SK-N-SH treated with all-trans-retinoic acid at 6 μM for 48 hours (cell line): ENCODE measurements around the gene SYNGR3.

ENCODE experiments used
- ATAC-seq: fragments of 200-7000 bp; cut with Tn5 transposase; 3 replicates; pipeline ENCODE4 v1.9.1; 2020; ENCODE audit warnings: mild to moderate bottlenecking, moderate library complexity
- ARNTL ChIP-seq: fragments of 450-650 bp; formaldehyde crosslinking; IDR thresholded peaks from 2 replicates; pipeline ENCODE4 v1.5.0; 2020; ENCODE audit warnings: low read depth, mild to moderate bottlenecking, moderate library complexity, borderline replicate concordance
- BACH2 ChIP-seq: fragments of 250-450 bp; sonication (Bioruptor Pico); IDR thresholded peaks from 2 replicates; pipeline ENCODE4 v1.9.0; 2021; ENCODE audit warnings: mild to moderate bottlenecking, borderline replicate concordance
- CSDC2 ChIP-seq: fragments of 250-450 bp; sonication (Bioruptor Pico); IDR thresholded peaks from 2 replicates; pipeline ENCODE4 v1.5.0; 2020; ENCODE audit warnings: mild to moderate bottlenecking, moderate library complexity
- ESRRG ChIP-seq: fragments of 250-450 bp; sonication (Bioruptor Pico); IDR thresholded peaks from 2 replicates; pipeline ENCODE4 v1.6.1; 2021; ENCODE audit warnings: mild to moderate bottlenecking
- GLIS3 ChIP-seq: fragments of 250-450 bp; sonication (Bioruptor Pico); IDR thresholded peaks from 2 replicates; pipeline ENCODE4 v1.5.0; 2020; ENCODE audit warnings: mild to moderate bottlenecking, moderate library complexity
- ISL1 ChIP-seq: fragments of 250-450 bp; sonication (Bioruptor Pico); IDR thresholded peaks from 2 replicates; pipeline ENCODE4 v2.1.2; 2022; ENCODE audit warnings: mild to moderate bottlenecking, moderate library complexity
- PPARA ChIP-seq: fragments of 250-450 bp; sonication (Bioruptor Pico); IDR thresholded peaks from 2 replicates; pipeline ENCODE4 v1.5.0; 2020; ENCODE audit warnings: mild to moderate bottlenecking, borderline replicate concordance
- RARB ChIP-seq: fragments of 250-450 bp; sonication (Bioruptor Pico); IDR thresholded peaks from 2 replicates; pipeline ENCODE4 v1.8.0; 2021; ENCODE audit warnings: mild to moderate bottlenecking, moderate library complexity
- SNAI2 ChIP-seq: fragments of 250-450 bp; sonication (Bioruptor Pico); IDR thresholded peaks from 2 replicates; pipeline ENCODE4 v1.5.0; 2020; ENCODE audit warnings: mild to moderate bottlenecking, moderate library complexity
- TOX ChIP-seq: fragments of 250-450 bp; sonication (Bioruptor Pico); IDR thresholded peaks from 2 replicates; pipeline ENCODE4 v1.8.0; 2021; ENCODE audit warnings: mild to moderate bottlenecking, moderate library complexity, borderline replicate concordance
- ZC3H10 ChIP-seq: fragments of 250-450 bp; sonication (Bioruptor Pico); IDR thresholded peaks from 2 replicates; pipeline ENCODE4 v1.5.1; 2021; ENCODE audit warnings: mild to moderate bottlenecking, moderate library complexity
- ZFP3 ChIP-seq: fragments of 250-450 bp; sonication (Bioruptor Pico); IDR thresholded peaks from 2 replicates; pipeline ENCODE4 v1.5.0; 2020; ENCODE audit warnings: mild to moderate bottlenecking, moderate library complexity
- ZFP30 ChIP-seq: fragments of 450-650 bp; formaldehyde crosslinking; IDR thresholded peaks from 2 replicates; pipeline ENCODE4 v1.5.0; 2022; ENCODE audit warnings: mild to moderate bottlenecking, moderate library complexity
- ZNF565 ChIP-seq: fragments of 450-650 bp; formaldehyde crosslinking; conservative IDR thresholded peaks from 2 replicates; pipeline ENCODE4 v1.5.0; 2020; ENCODE audit warnings: low read depth, mild to moderate bottlenecking, moderate library complexity
- ZNF70 ChIP-seq: fragments of 450-650 bp; formaldehyde crosslinking; IDR thresholded peaks from 2 replicates; pipeline ENCODE4 v1.5.0; 2020; ENCODE audit warnings: mild to moderate bottlenecking, moderate library complexity
- ZNF8 ChIP-seq: fragments of 450-650 bp; formaldehyde crosslinking; IDR thresholded peaks from 2 replicates; pipeline ENCODE4 v1.5.0; 2020; ENCODE audit warnings: mild to moderate bottlenecking, moderate library complexity
- TF ChIP-seq, protein P1 (sequence below): fragments of 250-450 bp; sonication (Bioruptor Pico); IDR thresholded peaks from 2 replicates; pipeline ENCODE4 v1.5.1; 2021; ENCODE audit warnings: mild to moderate bottlenecking, moderate library complexity
- TF ChIP-seq, protein P2 (sequence below): fragments of 250-450 bp; sonication (Bioruptor Pico); IDR thresholded peaks from 2 replicates; pipeline ENCODE4 v1.5.1; 2020; ENCODE audit warnings: low read depth, mild to moderate bottlenecking, moderate library complexity
- TF ChIP-seq, protein P3 (sequence below): fragments of 250-450 bp; sonication (Bioruptor Pico); IDR thresholded peaks from 2 replicates; pipeline ENCODE4 v1.5.0; 2020; ENCODE audit warnings: mild to moderate bottlenecking, moderate library complexity
- TF ChIP-seq, protein P4 (sequence below): fragments of 250-450 bp; sonication (Bioruptor Pico); IDR thresholded peaks from 2 replicates; pipeline ENCODE4 v1.8.0; 2021; ENCODE audit warnings: low read depth, mild to moderate bottlenecking, moderate library complexity, borderline replicate concordance
- TF ChIP-seq, protein P5 (sequence below): fragments of 250-450 bp; sonication (Bioruptor Pico); IDR thresholded peaks from 2 replicates; pipeline ENCODE4 v1.8.0; 2020; ENCODE audit warnings: mild to moderate bottlenecking, moderate library complexity, borderline replicate concordance

SYNGR3 gene

DNA sequence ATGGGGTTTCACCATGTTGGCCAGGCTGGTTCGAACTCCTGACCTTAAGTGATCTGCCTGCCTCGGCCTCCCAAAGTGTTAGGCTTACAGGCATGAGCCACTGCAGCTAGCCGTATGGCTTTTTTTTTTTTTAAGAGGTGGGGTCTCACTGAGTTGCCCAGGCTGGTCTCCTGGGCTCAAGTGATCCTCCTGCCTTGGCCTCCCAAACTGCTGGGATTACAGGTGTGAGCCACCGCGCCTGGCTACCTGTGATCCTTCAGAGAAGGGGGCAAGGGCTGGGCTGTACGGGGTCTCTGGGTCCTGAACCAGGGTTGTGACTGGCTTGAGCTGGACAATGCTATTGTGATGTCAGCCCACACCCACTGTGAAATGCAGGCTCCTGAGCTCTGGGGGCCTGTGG lies 23.3 kb upstream of the SYNGR3 start, which contains the start of gene RNF151 (continued):
- TF ChIP-seq, protein P1, sequence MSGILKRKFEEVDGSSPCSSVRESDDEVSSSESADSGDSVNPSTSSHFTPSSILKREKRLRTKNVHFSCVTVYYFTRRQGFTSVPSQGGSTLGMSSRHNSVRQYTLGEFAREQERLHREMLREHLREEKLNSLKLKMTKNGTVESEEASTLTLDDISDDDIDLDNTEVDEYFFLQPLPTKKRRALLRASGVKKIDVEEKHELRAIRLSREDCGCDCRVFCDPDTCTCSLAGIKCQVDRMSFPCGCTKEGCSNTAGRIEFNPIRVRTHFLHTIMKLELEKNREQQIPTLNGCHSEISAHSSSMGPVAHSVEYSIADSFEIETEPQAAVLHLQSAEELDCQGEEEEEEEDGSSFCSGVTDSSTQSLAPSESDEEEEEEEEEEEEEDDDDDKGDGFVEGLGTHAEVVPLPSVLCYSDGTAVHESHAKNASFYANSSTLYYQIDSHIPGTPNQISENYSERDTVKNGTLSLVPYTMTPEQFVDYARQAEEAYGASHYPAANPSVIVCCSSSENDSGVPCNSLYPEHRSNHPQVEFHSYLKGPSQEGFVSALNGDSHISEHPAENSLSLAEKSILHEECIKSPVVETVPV (CRISPR knock-in tag): no peak
- TF ChIP-seq SNAI2: no peak
- TF ChIP-seq ZNF565 (CRISPR knock-in tag): no peak
- TF ChIP-seq ZC3H10 (CRISPR knock-in tag): no peak
- TF ChIP-seq ESRRG (CRISPR knock-in tag): no peak
- no peak for TF ChIP-seq CSDC2 (CRISPR knock-in tag)
- no peak for TF ChIP-seq BACH2 (CRISPR knock-in tag)
- no peak for TF ChIP-seq PPARA

DNA sequence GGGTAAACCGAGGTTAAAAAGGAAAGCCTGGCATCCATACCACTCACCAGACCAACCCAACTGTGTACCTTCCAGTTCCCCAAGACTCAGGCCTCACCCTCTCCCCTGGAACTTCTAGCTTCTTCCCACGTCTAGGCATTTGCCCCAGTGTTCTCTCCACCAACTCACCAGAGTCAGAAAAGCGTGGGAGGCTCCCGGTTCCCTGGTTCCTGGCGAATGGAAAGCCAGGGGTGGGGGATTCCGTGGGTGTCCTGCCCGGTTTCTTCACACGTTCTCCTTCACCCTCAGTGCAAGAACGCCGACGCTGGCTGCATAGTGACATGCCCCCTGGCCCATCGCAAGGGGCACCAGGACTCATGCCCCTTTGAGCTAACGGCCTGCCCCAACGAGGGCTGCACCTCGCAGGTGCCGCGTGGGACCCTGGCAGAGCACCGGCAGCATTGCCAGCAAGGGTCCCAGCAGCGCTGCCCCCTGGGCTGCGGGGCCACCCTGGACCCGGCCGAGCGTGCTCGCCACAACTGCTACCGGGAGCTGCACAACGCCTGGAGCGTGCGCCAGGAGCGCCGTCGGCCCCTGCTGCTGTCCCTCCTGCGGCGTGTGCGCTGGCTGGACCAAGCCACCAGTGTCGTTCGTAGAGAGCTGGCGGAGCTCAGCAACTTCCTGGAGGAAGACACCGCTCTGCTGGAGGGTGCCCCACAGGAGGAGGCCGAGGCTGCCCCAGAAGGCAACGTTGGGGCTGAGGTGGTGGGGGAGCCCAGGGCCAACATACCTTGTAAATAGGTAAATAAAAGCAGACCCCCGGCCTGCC lies 21.4 kb upstream of the SYNGR3 start:
- TF ChIP-seq, protein P2, sequence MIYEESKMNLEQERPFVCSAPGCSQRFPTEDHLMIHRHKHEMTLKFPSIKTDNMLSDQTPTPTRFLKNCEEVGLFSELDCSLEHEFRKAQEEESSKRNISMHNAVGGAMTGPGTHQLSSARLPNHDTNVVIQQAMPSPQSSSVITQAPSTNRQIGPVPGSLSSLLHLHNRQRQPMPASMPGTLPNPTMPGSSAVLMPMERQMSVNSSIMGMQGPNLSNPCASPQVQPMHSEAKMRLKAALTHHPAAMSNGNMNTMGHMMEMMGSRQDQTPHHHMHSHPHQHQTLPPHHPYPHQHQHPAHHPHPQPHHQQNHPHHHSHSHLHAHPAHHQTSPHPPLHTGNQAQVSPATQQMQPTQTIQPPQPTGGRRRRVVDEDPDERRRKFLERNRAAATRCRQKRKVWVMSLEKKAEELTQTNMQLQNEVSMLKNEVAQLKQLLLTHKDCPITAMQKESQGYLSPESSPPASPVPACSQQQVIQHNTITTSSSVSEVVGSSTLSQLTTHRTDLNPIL (CRISPR knock-in tag): no peak
- ATAC-seq: no peak

DNA sequence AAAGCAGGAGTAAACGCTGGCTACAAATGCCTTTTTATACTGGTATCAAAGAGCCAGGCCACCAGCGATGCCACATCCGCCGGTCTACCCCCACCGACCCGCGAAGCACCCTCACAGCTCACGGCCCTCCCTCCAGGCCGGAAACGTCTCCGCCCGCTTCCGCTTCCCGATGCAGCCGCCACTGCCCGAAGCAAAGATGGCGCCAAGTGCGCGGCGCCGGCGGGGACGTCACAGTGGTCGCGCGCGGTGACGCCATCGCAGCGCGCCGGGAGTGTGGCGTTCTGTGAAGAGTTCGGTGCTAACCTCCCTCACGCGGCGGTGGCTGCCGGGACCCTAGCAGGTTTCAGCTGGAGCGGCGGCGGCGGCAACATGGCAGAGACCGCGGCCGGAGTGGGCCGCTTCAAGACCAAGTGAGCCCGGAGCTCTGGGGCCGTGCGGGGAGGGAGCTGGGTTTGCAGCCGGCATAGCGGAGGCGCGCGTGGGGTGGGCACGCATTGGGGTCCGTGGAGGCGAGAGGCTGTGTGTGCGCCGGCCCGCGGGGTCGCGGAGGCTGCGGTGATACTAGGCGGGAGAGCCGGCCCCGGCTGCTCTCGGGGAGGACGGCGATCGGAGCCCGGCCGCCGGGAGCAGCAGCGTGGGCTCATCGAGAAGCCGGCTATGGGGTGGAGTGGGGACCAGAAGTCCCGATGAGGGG lies 17.8 kb upstream of the SYNGR3 start, which contains the start of gene TBL3:
Gene TBL3 (plus strand): TSS at position 258 of the 694 bp plus-strand sequence. CDS start 112 bp downstream, at position 370.
- peak; percentile 96 for ATAC-seq
- 0 out of 2 replicates have a peak, but pooled peaks have one; percentile 61 for TF ChIP-seq ZFP3 (CRISPR knock-in tag)
- TF ChIP-seq, protein P3, sequence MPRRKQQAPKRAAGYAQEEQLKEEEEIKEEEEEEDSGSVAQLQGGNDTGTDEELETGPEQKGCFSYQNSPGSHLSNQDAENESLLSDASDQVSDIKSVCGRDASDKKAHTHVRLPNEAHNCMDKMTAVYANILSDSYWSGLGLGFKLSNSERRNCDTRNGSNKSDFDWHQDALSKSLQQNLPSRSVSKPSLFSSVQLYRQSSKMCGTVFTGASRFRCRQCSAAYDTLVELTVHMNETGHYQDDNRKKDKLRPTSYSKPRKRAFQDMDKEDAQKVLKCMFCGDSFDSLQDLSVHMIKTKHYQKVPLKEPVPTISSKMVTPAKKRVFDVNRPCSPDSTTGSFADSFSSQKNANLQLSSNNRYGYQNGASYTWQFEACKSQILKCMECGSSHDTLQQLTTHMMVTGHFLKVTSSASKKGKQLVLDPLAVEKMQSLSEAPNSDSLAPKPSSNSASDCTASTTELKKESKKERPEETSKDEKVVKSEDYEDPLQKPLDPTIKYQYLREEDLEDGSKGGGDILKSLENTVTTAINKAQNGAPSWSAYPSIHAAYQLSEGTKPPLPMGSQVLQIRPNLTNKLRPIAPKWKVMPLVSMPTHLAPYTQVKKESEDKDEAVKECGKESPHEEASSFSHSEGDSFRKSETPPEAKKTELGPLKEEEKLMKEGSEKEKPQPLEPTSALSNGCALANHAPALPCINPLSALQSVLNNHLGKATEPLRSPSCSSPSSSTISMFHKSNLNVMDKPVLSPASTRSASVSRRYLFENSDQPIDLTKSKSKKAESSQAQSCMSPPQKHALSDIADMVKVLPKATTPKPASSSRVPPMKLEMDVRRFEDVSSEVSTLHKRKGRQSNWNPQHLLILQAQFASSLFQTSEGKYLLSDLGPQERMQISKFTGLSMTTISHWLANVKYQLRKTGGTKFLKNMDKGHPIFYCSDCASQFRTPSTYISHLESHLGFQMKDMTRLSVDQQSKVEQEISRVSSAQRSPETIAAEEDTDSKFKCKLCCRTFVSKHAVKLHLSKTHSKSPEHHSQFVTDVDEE (CRISPR knock-in tag): no peak; the same call in 1 of the 2 replicates
- TF ChIP-seq, all 23 proteins: peak for 1

DNA sequence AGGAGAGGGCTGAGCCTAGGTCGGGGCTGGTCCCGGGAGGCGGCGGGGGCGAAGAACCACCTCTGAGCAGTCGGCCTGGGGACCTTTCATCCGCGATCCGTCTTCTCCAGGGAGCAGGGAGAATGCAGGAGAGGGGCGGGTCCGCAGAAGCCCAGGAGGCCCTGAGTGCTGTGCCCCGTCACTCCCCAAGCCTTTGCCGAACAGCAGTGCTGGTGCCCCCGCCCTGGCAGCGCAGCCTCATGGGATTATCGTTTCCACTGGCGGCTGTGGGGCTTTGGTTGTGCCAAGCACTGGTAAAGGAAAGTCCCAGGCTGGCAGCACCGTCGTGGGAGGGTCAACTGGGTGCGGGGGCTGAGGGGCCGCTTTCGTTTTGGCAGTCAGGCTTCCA lies 17.3 kb upstream of the SYNGR3 start:
- peak; percentile 56 for ATAC-seq
- TF ChIP-seq SNAI2 (no peak), ZFP3 (CRISPR knock-in tag) (no peak), ARNTL (CRISPR knock-in tag) (no peak), ZC3H10 (CRISPR knock-in tag) (no peak), RARB (CRISPR knock-in tag) (no peak), GLIS3 (CRISPR knock-in tag) (no peak), TOX (CRISPR knock-in tag) (no peak)
- TF ChIP-seq, protein P4, sequence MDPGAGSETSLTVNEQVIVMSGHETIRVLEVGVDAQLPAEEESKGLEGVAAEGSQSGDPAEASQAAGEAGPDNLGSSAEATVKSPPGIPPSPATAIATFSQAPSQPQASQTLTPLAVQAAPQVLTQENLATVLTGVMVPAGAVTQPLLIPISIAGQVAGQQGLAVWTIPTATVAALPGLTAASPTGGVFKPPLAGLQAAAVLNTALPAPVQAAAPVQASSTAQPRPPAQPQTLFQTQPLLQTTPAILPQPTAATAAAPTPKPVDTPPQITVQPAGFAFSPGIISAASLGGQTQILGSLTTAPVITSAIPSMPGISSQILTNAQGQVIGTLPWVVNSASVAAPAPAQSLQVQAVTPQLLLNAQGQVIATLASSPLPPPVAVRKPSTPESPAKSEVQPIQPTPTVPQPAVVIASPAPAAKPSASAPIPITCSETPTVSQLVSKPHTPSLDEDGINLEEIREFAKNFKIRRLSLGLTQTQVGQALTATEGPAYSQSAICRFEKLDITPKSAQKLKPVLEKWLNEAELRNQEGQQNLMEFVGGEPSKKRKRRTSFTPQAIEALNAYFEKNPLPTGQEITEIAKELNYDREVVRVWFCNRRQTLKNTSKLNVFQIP (CRISPR knock-in tag): no peak

DNA sequence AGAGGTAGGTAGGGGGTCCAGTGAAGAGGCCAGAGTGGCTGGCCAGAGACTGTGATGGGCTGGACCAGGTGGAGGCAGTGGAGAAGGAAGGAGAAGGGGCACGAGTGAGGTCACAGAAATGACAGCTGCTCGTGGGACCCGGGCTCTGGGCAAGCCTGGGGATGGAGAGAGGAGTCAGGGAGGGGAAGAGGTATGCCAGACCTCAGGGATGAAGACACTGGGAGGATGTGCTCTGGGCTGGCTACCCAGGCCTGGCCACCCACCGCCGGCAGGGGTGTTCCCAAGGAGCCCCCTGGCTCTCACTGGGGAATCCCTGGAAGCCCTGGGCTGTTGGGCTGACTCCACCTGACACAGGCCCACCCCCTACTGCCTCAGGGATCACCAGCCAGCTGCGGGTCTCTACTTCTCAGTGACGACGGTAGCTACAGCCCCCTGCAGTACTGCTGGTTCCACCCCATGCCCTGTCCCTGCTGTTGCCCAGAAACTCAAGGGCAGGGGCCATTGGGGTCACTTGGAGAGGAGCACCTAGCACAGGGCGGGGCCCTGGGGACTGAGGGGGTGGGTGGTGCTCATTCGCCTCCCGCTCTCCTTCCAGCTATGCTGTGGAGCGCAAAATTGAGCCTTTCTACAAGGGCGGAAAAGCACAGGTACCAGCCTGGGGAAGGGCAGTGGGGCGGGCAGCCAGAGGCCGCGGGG lies 16.2 kb upstream of the SYNGR3 start:
- ATAC-seq: no peak
- TF ChIP-seq ZNF8 (CRISPR knock-in tag): no peak
- no peak for TF ChIP-seq BACH2 (CRISPR knock-in tag)
- TF ChIP-seq, protein P5, sequence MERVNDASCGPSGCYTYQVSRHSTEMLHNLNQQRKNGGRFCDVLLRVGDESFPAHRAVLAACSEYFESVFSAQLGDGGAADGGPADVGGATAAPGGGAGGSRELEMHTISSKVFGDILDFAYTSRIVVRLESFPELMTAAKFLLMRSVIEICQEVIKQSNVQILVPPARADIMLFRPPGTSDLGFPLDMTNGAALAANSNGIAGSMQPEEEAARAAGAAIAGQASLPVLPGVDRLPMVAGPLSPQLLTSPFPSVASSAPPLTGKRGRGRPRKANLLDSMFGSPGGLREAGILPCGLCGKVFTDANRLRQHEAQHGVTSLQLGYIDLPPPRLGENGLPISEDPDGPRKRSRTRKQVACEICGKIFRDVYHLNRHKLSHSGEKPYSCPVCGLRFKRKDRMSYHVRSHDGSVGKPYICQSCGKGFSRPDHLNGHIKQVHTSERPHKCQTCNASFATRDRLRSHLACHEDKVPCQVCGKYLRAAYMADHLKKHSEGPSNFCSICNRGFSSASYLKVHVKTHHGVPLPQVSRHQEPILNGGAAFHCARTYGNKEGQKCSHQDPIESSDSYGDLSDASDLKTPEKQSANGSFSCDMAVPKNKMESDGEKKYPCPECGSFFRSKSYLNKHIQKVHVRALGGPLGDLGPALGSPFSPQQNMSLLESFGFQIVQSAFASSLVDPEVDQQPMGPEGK (CRISPR knock-in tag): no peak
- no peak for TF ChIP-seq ESRRG (CRISPR knock-in tag)
- TF ChIP-seq, protein P2 (CRISPR knock-in tag): no peak
- no peak for TF ChIP-seq GLIS3 (CRISPR knock-in tag)
- no peak for TF ChIP-seq ZFP30 (CRISPR knock-in tag)
- no peak for TF ChIP-seq ISL1
- TF ChIP-seq ZNF70: no peak
- no peak for TF ChIP-seq SNAI2
- TF ChIP-seq ARNTL (CRISPR knock-in tag): no peak
